Natural killer cell (primary cell): ENCODE measurements around the gene APOBEC4. TPM values are rescaled to one million over a fixed set of nuclear protein-coding genes. Genes with fewer than 3 reads are reported as not detected.

Experiments used
- ATAC-seq, 3 donors: fragments of 150-1000 bp in 2 of 3; fragments of 200-7000 bp in 1 of 3; cut with Tn5 transposase; 1 replicate in 1 of 3; 2 replicates in 2 of 3; pipeline ENCODE4 v1.10.0; 2021; ENCODE audit warnings: mild to moderate bottlenecking in 2 of 3, moderate library complexity in 2 of 3
- DNase-seq, 2 donors: peaks; one replicate each; pipeline versions ENCODE4 v3.0.0 to v3.0.0-alpha.2; 2013 to 2021; ENCODE audit warnings: mixed read lengths in 1 of 2
- H3K27ac ChIP-seq: one replicate; pipeline ENCODE4 v1.5.1; 2013; ENCODE audit warnings: mild to moderate bottlenecking, low read length
- H3K27me3 ChIP-seq: one replicate; pipeline ENCODE4 v1.6.1; 2013; ENCODE audit warnings: low read length; ENCODE audit not compliant: control insufficient read depth, insufficient read depth
- H3K36me3 ChIP-seq: one replicate; pipeline ENCODE4 v1.6.1; 2013; ENCODE audit warnings: low read length; ENCODE audit not compliant: control insufficient read depth, insufficient read depth
- H3K4me1 ChIP-seq: one replicate; pipeline ENCODE4 v1.6.1; 2013; ENCODE audit warnings: low read length; ENCODE audit not compliant: control insufficient read depth, insufficient read depth
- H3K4me3 ChIP-seq: one replicate; pipeline ENCODE4 v1.5.1; 2013; ENCODE audit warnings: low read length
- H3K9me3 ChIP-seq: one replicate; pipeline ENCODE4 v1.6.1; 2013; ENCODE audit warnings: low read length; ENCODE audit not compliant: control insufficient read depth, insufficient read depth
- H3K27ac Mint-ChIP-seq, 2 donors: one replicate each; pipeline ENCODE4 v1.8.0; 2022; ENCODE audit warnings: mild to moderate bottlenecking in 2 of 2, mixed read lengths in 2 of 2, moderate library complexity in 1 of 2
- H3K27me3 Mint-ChIP-seq, 2 donors: one replicate each; pipeline ENCODE4 v1.8.0; 2022; ENCODE audit warnings: low read depth in 2 of 2, mixed read lengths in 2 of 2
- H3K36me3 Mint-ChIP-seq: one replicate; pipeline ENCODE4 v1.8.0; 2022; ENCODE audit warnings: mixed read lengths
- H3K4me1 Mint-ChIP-seq, 2 donors: one replicate each; pipeline ENCODE4 v1.8.0; 2022; ENCODE audit warnings: mixed read lengths in 2 of 2
- H3K4me3 Mint-ChIP-seq: one replicate; pipeline ENCODE4 v1.8.0; 2022; ENCODE audit warnings: mild to moderate bottlenecking, moderate library complexity, mixed read lengths
- H3K9me3 Mint-ChIP-seq, 2 donors: one replicate each; pipeline ENCODE4 v1.8.0; 2022; ENCODE audit warnings: mixed read lengths in 2 of 2
- CTCF ChIP-seq: fragments of 200-600 bp; IDR thresholded peaks from one replicate; pipeline ENCODE4 v1.8.0; 2022; ENCODE audit warnings: antibody characterized with exemption
- WGBS: methylation state at CpG from one replicate; pipeline ENCODE4 v1.1.7; 2013; ENCODE audit warnings: missing lambda C conversion rate; ENCODE audit not compliant: insufficient coverage; 5-methylcytosine and 5-hydroxymethylcytosine counted together
- intact Hi-C: fragments of 100-400 bp; cut with micrococcal nuclease; formaldehyde crosslinking; loops from one replicate; pipeline ENCODE4 v1.14.2; 2022
- total RNA-seq, 4 donors: library from RNA; stranded (reverse); fragments of 120-200 nt in 1 of 4; gene quantifications; one replicate each; pipeline versions ENCODE4 v1.2.3 to v1.2.4, GENCODE V29; 2013 to 2022

The APOBEC4 gene
- total RNA-seq, 3 donors from 2014 or later (not counting 1 experiment from before 2014, with no cell fraction given), result not detected

- H3K4me3 ChIP-seq, result no peak overlapping the region
- H3K4me1 ChIP-seq, result no peaks in the 10 kb centered on the region
- Mint-ChIP-seq H3K9me3 (no peaks in the 10 kb centered on the region), H3K4me3 (no peak overlapping the region), H3K27ac (no peak overlapping the region), H3K36me3 (no peaks in the 10 kb centered on the region), H3K27me3 (peaks cover 37 to 49% of the 10 kb centered on the region in 2 donors), H3K4me1 (no peaks in the 10 kb centered on the region)
- H3K36me3 ChIP-seq, result no peaks in the 10 kb centered on the region
- intact Hi-C loops, result no loop called here
- ATAC-seq (no peak), DNase-seq (no peak)
- H3K27me3 ChIP-seq, result peaks cover 3% of the 10 kb centered on the region
- 94% methylated on average over 8 of the region's 8 CpGs for WGBS
- TF ChIP-seq CTCF, result no peak
- H3K9me3 ChIP-seq, result no peaks in the 10 kb centered on the region
- no peak overlapping the region for H3K27ac ChIP-seq
These were observed 5.1 kb downstream of the APOBEC4 start for GRCh38 chr1:183648042-183648441.

GRCh38 chr1:183646776-183647175 lies 6.3 kb downstream of the APOBEC4 start:
- Histone ChIP-seq H3K36me3 (no peaks in the 10 kb centered on the region), H3K4me3 (no peak overlapping the region), H3K27me3 (peaks cover 3% of the 10 kb centered on the region), H3K27ac (no peak overlapping the region), H3K9me3 (no peaks in the 10 kb centered on the region), H3K4me1 (no peaks in the 10 kb centered on the region)
- H3K4me3 Mint-ChIP-seq, result no peak overlapping the region
- H3K4me1 Mint-ChIP-seq, result no peaks in the 10 kb centered on the region
- no peaks in the 10 kb centered on the region for H3K9me3 Mint-ChIP-seq
- H3K27ac Mint-ChIP-seq, result no peak overlapping the region
- no peak for ATAC-seq
- TF ChIP-seq CTCF, result no peak
- peaks cover 39 to 49% of the 10 kb centered on the region in 2 donors for H3K27me3 Mint-ChIP-seq
- no peaks in the 10 kb centered on the region for H3K36me3 Mint-ChIP-seq
- no peak for DNase-seq
- intact Hi-C loops, result no loop called here

GRCh38 chr1:183645531-183645930 lies 7.6 kb downstream of the APOBEC4 start:
- no peak for DNase-seq
- no peak for ATAC-seq

More at GRCh38 chr1:183645531-183645930, 7.6 kb downstream of the APOBEC4 start:
- no peaks in the 10 kb centered on the region for H3K4me1 ChIP-seq
- H3K4me3 ChIP-seq, result no peak overlapping the region
- Mint-ChIP-seq H3K4me1 (no peaks in the 10 kb centered on the region), H3K27ac (no peak overlapping the region), H3K27me3 (peaks cover 38 to 49% of the 10 kb centered on the region in 2 donors), H3K9me3 (no peaks in the 10 kb centered on the region), H3K36me3 (no peaks in the 10 kb centered on the region), H3K4me3 (no peak overlapping the region)
- no peak overlapping the region for H3K27ac ChIP-seq
- 91% methylated on average over 5 of the region's 5 CpGs for WGBS
- intact Hi-C loops, result no loop called here
- H3K36me3 ChIP-seq, result no peaks in the 10 kb centered on the region
- TF ChIP-seq CTCF, result no peak
- peaks cover 3% of the 10 kb centered on the region for H3K27me3 ChIP-seq
- H3K9me3 ChIP-seq, result no peaks in the 10 kb centered on the region
